ENCODE results near the gene ANP32D. TPM values are rescaled to one million over a fixed set of nuclear protein-coding genes. Genes with fewer than 3 reads are reported as not detected.
"Not testable (repeated sequence)": the region's sequence is repeated elsewhere in the genome, so short reads cannot be mapped to it uniquely, and the experiment has no call there.

The ANP32D gene
- total RNA-seq, 1 experiment from 2014 or later, result not detected

GRCh38 chr12:48486261-48486660, 13.9 kb downstream of the ANP32D start:
- in situ Hi-C loops (cut with HindIII; ENCODE audit: low pct_unique_long_range_greater_than_20kb, low sequenced_read_pairs), result no loop called here
- DNase-seq (ENCODE audit: low read depth, low spot score), result no peak

- DNase-seq (ENCODE audit: low read depth, low spot score), result no peak
- in situ Hi-C loops (cut with HindIII; ENCODE audit: low pct_unique_long_range_greater_than_20kb, low sequenced_read_pairs), result no loop called here
Observed at GRCh38 chr12:48486679-48487078, 14.3 kb downstream of the ANP32D start.

GRCh38 chr12:48489012-48489411, 16.7 kb downstream of the ANP32D start:
- DNase-seq (ENCODE audit: low read depth, low spot score), result no peak
- in situ Hi-C loops (cut with HindIII; ENCODE audit: low pct_unique_long_range_greater_than_20kb, low sequenced_read_pairs), result no loop called here

- in situ Hi-C loops (cut with HindIII; ENCODE audit: low pct_unique_long_range_greater_than_20kb, low sequenced_read_pairs); DNase-seq (ENCODE audit: low read depth, low spot score): not testable (repeated sequence)
Observed at GRCh38 chr12:48489456-48489855, 17.1 kb downstream of the ANP32D start.

GRCh38 chr12:48500281-48500680, 27.9 kb downstream of the ANP32D start:
- in situ Hi-C loops (cut with HindIII; ENCODE audit: low pct_unique_long_range_greater_than_20kb, low sequenced_read_pairs); DNase-seq (ENCODE audit: low read depth, low spot score): not testable (repeated sequence)

GRCh38 chr12:48506836-48507235, 34.5 kb downstream of the ANP32D start:
- in situ Hi-C loops (cut with HindIII; ENCODE audit: low pct_unique_long_range_greater_than_20kb, low sequenced_read_pairs); DNase-seq (ENCODE audit: low read depth, low spot score): not testable (repeated sequence)

- in situ Hi-C loops (cut with HindIII; ENCODE audit: low pct_unique_long_range_greater_than_20kb, low sequenced_read_pairs), result no loop called here
- no peak for DNase-seq (ENCODE audit: low read depth, low spot score)
Observed at GRCh38 chr12:48508987-48509386, 36.6 kb downstream of the ANP32D start.

GRCh38 chr12:48510111-48510510, 37.8 kb downstream of the ANP32D start:
- DNase-seq (ENCODE audit: low read depth, low spot score), result no peak
- in situ Hi-C loops (cut with HindIII; ENCODE audit: low pct_unique_long_range_greater_than_20kb, low sequenced_read_pairs), result no loop called here

GRCh38 chr12:48512855-48513254, 40.5 kb downstream of the ANP32D start:
- in situ Hi-C loops (cut with HindIII; ENCODE audit: low pct_unique_long_range_greater_than_20kb, low sequenced_read_pairs), result no loop called here
- DNase-seq (ENCODE audit: low read depth, low spot score), result no peak

GRCh38 chr12:48514728-48515127, 42.4 kb downstream of the ANP32D start:
- in situ Hi-C loops (cut with HindIII; ENCODE audit: low pct_unique_long_range_greater_than_20kb, low sequenced_read_pairs), result no loop called here
- DNase-seq (ENCODE audit: low read depth, low spot score), result no peak

- in situ Hi-C loops (cut with HindIII; ENCODE audit: low pct_unique_long_range_greater_than_20kb, low sequenced_read_pairs); DNase-seq (ENCODE audit: low read depth, low spot score): not testable (repeated sequence)
Observed at GRCh38 chr12:48520381-48520780, 48.0 kb downstream of the ANP32D start.

Other genes with a start within 250 kb of the ANP32D start
- 12.4 and 13.1 TPM in 2 replicates for gene ZNF641, start 121.6 kb upstream of the ANP32D start, total RNA-seq (2014; rRNA removed; shearing (Covaris generic))
- not detected in 2 replicates for gene C12orf54, start 9.9 kb downstream of the ANP32D start, total RNA-seq (2014; rRNA removed; shearing (Covaris generic))
- gene OR8S1, start 53.1 kb downstream of the ANP32D start, total RNA-seq (2014; rRNA removed; shearing (Covaris generic)), result not detected in 2 replicates
- not detected in 2 replicates for gene LALBA, start 97.5 kb downstream of the ANP32D start, total RNA-seq (2014; rRNA removed; shearing (Covaris generic))
- gene KANSL2, start 209.7 kb downstream of the ANP32D start, total RNA-seq (2014; rRNA removed; shearing (Covaris generic)), result 46.4 and 55.6 TPM in 2 replicates
- 51.4 and 52.1 TPM in 2 replicates for gene CCNT1, start 244.1 kb downstream of the ANP32D start, total RNA-seq (2014; rRNA removed; shearing (Covaris generic))

Data from SK-MEL-5 (cell line).